B cell (primary cell): ENCODE data around the gene PBXIP1.

Source experiments
- CTCF ChIP-seq: fragments of 200-600 bp; IDR thresholded peaks from one replicate; pipeline ENCODE4 v1.8.0; 2022; ENCODE audit warnings: antibody characterized with exemption, mild to moderate bottlenecking
- EZH2 ChIP-seq: IDR thresholded peaks from 2 replicates; pipeline ENCODE4 v1.6.1; 2012; ENCODE audit warnings: borderline replicate concordance, low read depth, mild to moderate bottlenecking, moderate library complexity, low read length; ENCODE audit not compliant: insufficient read depth, poor library complexity, severe bottlenecking

GRCh38 chr1:154970631-154971340 lies 14.9 kb upstream of the PBXIP1 start, which contains the start of gene SHC1:
- TF ChIP-seq CTCF (no peak), EZH2 (no peak)
